GM11168 (cell line): Measurements from ENCODE around the gene SLC39A12.

ENCODE experiments used
- in situ Hi-C: fragments of 300-500 bp; cut with MboI; formaldehyde crosslinking; loops from one replicate; pipeline ENCODE4 v1.12.0; 2022; ENCODE audit warnings: low sequenced_read_pairs; ENCODE audit not compliant: unreplicated experiment

Gene SLC39A12

GRCh38 chr10:17961551-17962422 lies 10.1 kb downstream of the SLC39A12 start:
- in situ Hi-C loops = no loop called here

DNA sequence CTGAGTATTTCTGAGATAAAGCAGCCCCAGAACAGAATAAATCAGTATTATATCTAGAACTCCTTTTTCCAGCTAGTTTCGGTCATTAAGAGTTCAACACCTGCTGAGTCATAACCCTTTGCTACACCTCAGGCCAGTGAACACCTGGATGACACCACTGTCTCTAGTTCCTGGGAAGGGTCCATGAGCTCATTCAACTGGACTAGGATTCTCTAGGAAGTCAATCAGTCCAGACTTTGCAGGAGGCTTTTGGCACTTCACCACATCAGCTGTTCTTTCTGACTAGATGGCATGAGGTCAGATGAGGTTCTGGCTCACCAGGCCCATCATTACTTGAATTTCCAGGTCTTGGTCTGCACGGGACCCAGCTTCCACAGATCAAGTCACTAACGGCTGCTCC lies 11.7 kb downstream of the SLC39A12 start:
- in situ Hi-C loops = no loop called here

DNA sequence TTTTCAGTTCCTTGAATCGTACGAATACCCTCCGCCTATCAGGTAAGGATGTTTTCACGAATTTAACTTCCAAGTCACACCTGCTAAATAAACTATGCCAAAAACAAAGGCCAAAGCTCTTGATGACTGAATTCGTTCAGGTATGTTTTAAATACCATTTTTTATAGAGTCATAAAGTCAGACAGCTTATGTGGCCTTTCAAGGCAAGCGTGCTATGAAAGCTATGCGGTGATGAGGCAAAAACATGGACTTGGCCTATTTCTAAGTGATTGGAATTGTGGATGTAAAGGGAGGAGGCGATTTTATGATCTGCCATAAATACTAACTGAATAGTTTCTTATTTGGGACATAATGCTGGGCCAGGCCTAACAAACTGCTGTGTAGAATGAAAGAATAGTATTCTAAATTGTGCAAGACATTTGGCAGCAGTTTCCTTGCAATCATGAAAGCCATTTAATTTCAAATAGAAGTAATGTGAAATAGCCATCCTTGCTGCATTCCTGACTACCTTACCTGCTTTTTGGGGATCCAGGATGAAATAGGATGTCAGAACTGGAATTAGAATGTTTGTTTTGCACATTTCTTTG lies 14.0 kb downstream of the SLC39A12 start:
- in situ Hi-C loops = no loop called here

- in situ Hi-C loops = no loop called here
Measured at GRCh38 chr10:17974505-17974904, 22.8 kb downstream of the SLC39A12 start.

DNA sequence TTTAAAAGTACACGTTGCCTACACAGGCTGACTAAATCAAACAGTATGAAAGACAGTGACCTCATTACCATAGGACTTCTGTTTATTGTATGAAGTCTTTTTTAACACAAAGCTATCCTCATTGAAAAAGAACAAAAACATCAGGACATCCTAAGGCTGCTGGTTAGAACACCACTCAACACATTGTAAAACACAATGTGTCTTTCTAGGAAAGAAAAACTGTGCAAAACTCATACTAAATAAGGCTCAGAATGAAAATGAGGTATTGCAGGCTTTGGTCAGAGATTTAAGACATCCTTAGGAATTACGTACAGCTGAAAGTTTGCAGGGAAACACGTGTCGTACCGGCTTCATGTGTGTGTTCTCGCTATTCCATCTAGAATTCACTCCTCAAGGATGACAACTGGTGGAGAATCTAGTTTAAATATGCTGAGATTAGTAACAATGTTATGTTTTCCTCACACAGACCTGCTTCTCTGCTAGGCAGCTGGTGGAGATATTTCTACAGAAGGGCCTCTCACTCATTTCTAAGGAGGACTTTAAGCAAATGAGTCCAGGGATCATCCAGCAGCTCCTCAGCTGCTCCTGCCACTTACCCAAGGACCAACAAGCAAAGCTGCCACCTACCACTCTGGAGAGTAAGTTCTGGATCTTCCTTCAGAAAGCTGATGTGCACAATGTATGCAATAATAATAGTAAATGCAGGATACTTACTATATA lies 29.3 kb downstream of the SLC39A12 start:
- in situ Hi-C loops = no loop called here

DNA sequence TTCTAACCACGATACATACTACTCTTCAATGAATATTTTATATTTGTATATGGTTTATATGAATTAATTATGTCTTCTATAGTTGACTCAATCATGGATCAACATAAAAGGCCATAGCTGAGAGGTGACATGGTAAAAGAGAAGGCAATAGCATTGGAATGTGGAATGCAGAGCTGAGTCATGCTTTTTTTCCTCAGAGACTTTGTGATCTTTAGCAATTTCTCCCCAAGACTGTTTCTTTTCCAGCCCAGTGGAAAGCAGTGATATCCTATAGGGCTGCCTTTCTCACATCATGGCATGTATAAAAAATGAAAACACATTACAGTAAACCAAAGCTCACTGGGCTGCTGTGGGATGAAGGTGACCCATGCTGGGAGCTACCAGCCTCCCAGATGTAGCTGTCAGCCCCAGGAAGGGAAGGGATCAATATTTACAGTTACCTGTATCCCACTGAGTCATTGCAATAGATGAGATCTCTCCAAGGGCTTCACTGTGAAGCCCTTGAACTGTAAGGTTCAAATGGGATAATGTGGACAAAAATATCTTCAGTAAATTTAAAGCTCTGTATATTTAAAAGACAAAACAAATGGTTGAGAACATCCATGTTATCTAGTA lies 30.2 kb downstream of the SLC39A12 start:
- in situ Hi-C loops = no loop called here

GRCh38 chr10:17984056-17984455 lies 32.3 kb downstream of the SLC39A12 start:
- in situ Hi-C loops = no loop called here

DNA sequence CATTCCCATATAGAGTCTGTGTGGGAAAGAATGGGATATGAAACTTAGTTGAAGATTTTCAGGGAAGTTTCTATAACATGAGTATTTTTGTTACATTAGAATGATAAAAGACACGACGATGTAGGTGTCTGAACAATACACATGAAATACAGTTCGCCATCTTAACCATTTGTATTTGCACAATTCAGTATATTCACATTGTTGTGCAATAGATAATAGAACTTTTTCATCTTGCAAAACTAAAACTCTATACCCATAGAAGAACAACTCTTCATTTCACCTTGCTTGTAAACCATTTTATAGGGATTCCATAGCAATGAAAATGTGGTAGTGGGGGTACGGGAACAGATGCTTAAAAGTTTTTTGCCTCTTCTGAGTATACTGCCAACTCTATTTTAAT lies 32.8 kb downstream of the SLC39A12 start:
- in situ Hi-C loops = no loop called here

- in situ Hi-C loops = no loop called here
Measured at GRCh38 chr10:17989908-17990767, 38.4 kb downstream of the SLC39A12 start.

DNA sequence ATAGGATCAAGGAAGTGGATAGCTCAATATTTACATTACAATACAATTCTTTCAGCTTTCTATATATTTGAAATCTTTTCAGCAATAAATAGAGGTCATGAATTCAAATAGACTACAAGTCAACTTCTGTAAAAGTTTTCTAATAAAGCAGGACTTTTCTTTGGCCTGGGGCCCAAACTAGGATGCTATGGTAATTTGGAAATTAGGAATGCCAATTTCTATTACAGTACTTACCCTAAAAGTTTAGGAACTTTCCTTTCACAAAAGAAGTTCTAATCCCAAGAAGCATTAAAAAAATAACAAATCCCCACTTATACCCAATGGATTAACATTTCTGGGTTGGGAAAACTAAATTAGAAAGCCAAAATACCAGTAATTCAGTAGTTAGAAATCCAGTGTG lies 40.5 kb downstream of the SLC39A12 start:
- in situ Hi-C loops = no loop called here

DNA sequence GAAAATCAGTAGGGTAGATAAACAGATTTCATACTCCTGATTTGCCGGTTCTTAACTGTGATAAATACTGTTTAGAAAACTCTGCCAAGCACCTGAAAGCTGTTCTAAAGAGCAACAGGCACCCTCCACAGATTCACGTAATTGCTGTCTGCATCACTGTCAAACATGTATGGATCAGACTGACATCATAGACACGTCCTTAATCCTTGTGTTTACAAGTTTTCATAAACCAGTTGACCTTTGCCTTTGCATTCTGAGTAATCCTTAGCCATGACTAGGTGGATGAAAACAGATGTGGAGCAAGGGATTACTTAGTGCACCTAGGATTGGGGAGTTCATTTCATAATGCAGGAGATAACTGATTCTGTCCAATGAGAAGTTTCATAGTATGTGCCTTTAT lies 41.6 kb downstream of the SLC39A12 start:
- in situ Hi-C loops = no loop called here

DNA sequence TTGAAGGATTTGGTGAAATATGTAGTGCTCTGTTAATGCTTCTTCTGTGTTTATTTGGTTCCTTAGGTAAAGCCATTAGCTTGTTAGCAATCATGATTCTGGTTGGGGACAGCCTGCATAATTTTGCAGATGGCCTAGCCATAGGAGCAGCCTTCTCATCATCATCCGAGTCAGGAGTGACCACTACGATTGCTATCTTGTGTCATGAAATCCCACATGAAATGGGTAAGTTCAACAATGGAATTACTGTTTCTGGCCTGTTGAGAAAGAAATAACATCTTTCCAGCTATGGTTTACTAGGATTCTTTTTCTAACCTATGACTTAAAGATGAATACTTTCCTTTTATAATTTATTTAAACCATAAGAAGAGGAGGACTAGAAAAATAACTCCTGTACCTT lies 48.9 kb downstream of the SLC39A12 start:
- in situ Hi-C loops = no loop called here

GRCh38 chr10:18005445-18005780 lies 53.7 kb downstream of the SLC39A12 start:
- in situ Hi-C loops = no loop called here

- in situ Hi-C loops = no loop called here
Measured at GRCh38 chr10:18005781-18006456, 54.2 kb downstream of the SLC39A12 start.

DNA sequence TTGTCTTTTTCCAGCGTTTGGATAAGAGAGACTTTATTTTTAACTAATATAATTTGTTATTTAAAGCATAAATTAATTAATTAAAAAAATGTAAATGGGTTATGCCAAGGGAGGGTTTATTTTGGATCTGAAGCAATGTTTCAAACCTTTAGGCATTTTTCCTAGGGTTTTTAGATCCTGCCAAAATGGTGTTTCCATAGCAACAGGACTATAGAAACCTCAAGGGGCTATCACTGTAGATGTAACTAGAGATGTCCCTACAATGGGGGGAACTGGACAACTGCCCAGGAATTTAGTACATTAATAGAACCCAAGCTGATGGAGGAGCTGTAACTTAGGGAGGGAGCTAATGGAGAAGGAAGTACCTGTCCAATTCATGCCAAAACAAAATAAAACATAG lies 57.3 kb downstream of the SLC39A12 start:
- in situ Hi-C loops = no loop called here

DNA sequence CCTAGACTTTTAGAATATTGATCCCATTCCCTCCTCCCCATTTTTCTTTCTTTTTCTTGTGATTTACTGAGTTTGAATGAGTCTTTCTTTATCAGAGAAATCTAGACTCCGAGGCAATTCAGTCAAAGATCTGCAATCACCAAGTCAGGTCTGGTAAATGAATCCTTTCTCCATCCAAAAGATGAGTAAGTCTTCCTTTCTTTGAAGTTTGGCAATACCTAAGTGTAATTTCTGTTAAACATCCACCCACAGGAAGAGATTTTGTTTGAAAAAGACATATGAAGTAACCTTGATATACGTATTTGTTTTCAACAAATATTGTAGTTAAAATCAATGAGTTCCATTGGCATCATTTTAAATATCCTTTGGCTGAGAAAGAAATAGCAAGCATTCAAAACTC lies 58.3 kb downstream of the SLC39A12 start:
- in situ Hi-C loops = no loop called here

DNA sequence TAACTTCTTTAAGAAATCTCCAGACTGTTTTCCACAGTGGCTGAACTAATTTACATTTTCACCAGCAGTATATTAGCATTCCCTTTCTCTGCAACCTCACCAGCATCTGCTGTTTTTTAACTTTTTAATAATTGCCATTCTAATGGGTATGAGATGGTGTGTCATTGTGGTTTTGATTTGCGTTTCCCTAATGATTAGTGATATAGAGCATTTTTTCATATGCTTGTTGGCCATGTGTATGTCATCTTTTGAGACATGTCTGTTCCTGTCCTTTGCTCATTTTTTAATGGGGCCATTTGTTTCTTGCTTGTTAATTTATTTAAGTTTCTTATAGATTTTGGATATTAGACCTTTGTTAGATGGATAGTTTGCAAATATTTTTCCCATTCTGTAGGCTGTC lies 68.8 kb downstream of the SLC39A12 start:
- in situ Hi-C loops = no loop called here

GRCh38 chr10:18021725-18022480 lies 70.2 kb downstream of the SLC39A12 start:
- in situ Hi-C loops = no loop called here
